DOHH2 (cell line): ENCODE measurements around the gene CTNNBL1.

Experiments used
- H3F3A ChIP-seq: fragments of 200-600 bp; sonication (generic), shearing (Covaris generic); 2 replicates; pipeline ENCODE4 v1.6.0; 2016; ENCODE audit warnings: antibody characterized with exemption, mild to moderate bottlenecking; ENCODE audit not compliant: control insufficient read depth, insufficient read depth
- H3K27ac ChIP-seq: fragments of 200-600 bp; sonication (generic); 2 replicates; pipeline ENCODE4 v1.5.1; 2014; ENCODE audit warnings: low read depth, mild to moderate bottlenecking, low read length, moderate library complexity
- H3K27me3 ChIP-seq: fragments of 200-600 bp; sonication (generic); 2 replicates; pipeline ENCODE4 v1.6.1; 2014; ENCODE audit warnings: mild to moderate bottlenecking, low read length, mixed read lengths; ENCODE audit not compliant: control insufficient read depth
- H3K36me3 ChIP-seq: fragments of 200-600 bp; sonication (generic); 2 replicates; pipeline ENCODE4 v1.6.1; 2014; ENCODE audit warnings: mild to moderate bottlenecking, low read length, moderate library complexity, mixed read lengths; ENCODE audit not compliant: control insufficient read depth
- H3K4me1 ChIP-seq: fragments of 200-600 bp; sonication (generic); 2 replicates; pipeline ENCODE4 v1.6.1; 2014; ENCODE audit warnings: mild to moderate bottlenecking, low read length, mixed read lengths; ENCODE audit not compliant: control insufficient read depth
- H3K4me2 ChIP-seq: fragments of 200-600 bp; sonication (generic); 2 replicates; pipeline ENCODE4 v1.6.0; 2014; ENCODE audit warnings: mild to moderate bottlenecking, low read length, moderate library complexity
- H3K4me3 ChIP-seq: fragments of 200-600 bp; sonication (generic); 2 replicates; pipeline ENCODE4 v1.5.1; 2014; ENCODE audit warnings: mild to moderate bottlenecking, low read length, mixed read lengths
- H3K79me2 ChIP-seq: fragments of 200-600 bp; sonication (generic); 2 replicates; pipeline ENCODE4 v1.6.1; 2014; ENCODE audit warnings: mild to moderate bottlenecking, low read length, mixed read lengths; ENCODE audit not compliant: control insufficient read depth
- H3K9me2 ChIP-seq: fragments of 200-600 bp; sonication (generic); replicated peaks from 2 replicates; pipeline ENCODE4 v1.6.1; 2014; ENCODE audit warnings: mild to moderate bottlenecking, low read length, mixed read lengths; ENCODE audit not compliant: control insufficient read depth
- H3K9me3 ChIP-seq: fragments of 200-600 bp; sonication (generic); 2 replicates; pipeline ENCODE4 v1.6.1; 2014; ENCODE audit warnings: antibody characterized with exemption, low read length, mixed read lengths; ENCODE audit not compliant: control insufficient read depth, insufficient read depth
- H4K20me1 ChIP-seq: fragments of 200-600 bp; sonication (generic); 2 replicates; pipeline ENCODE4 v1.6.0; 2014; ENCODE audit warnings: low read depth, mild to moderate bottlenecking, antibody characterized with exemption, low read length, moderate library complexity; ENCODE audit not compliant: control insufficient read depth, insufficient read depth
- CTCF ChIP-seq: fragments of 200-600 bp; sonication (generic); IDR thresholded peaks from one replicate; pipeline ENCODE4 v1.5.1; 2014; ENCODE audit warnings: antibody characterized with exemption, mild to moderate bottlenecking, low read depth, low read length; ENCODE audit not compliant: poor library complexity, severe bottlenecking
- EZH2phosphoT487 ChIP-seq: fragments of 200-600 bp; sonication (generic); IDR thresholded peaks from 2 replicates; pipeline ENCODE4 v1.6.1; 2017; ENCODE audit warnings: borderline replicate concordance, mild to moderate bottlenecking, antibody characterized with exemption, low read length, moderate library complexity, mixed read lengths

The CTNNBL1 gene

GRCh38 chr20:37881601-37882343 is 187.9 kb downstream of the CTNNBL1 start:
- H3K36me3 ChIP-seq, result no peaks in the 10 kb centered on the region
- H3K9me3 ChIP-seq, result no peaks in the 10 kb centered on the region
- no peak overlapping the region for H3K27ac ChIP-seq

GRCh38 chr20:37882961-37883712 is 189.3 kb downstream of the CTNNBL1 start:
- H3F3A ChIP-seq, result no peaks in the 10 kb centered on the region
- no peaks in the 10 kb centered on the region for H4K20me1 ChIP-seq
- no peak overlapping the region for H3K4me3 ChIP-seq
- no peak overlapping the region for H3K27ac ChIP-seq
- no peaks in the 10 kb centered on the region for H3K79me2 ChIP-seq
- H3K4me1 ChIP-seq, result no peaks in the 10 kb centered on the region
- H3K4me2 ChIP-seq, result no peak overlapping the region
- TF ChIP-seq EZH2phosphoT487 (no peak), CTCF (no peak)
- no peaks in the 10 kb centered on the region for H3K9me2 ChIP-seq
- no peaks in the 10 kb centered on the region for H3K27me3 ChIP-seq
- H3K36me3 ChIP-seq, result no peaks in the 10 kb centered on the region
- H3K9me3 ChIP-seq, result no peaks in the 10 kb centered on the region

More at GRCh38 chr20:37881601-37882343, 187.9 kb downstream of the CTNNBL1 start:
- Histone ChIP-seq H3K4me1 (no peaks in the 10 kb centered on the region), H3F3A (no peaks in the 10 kb centered on the region), H3K27me3 (no peaks in the 10 kb centered on the region), H3K4me3 (no peak overlapping the region), H3K4me2 (no peak overlapping the region), H4K20me1 (no peaks in the 10 kb centered on the region), H3K9me2 (no peaks in the 10 kb centered on the region), H3K79me2 (no peaks in the 10 kb centered on the region)
- TF ChIP-seq CTCF (no peak), EZH2phosphoT487 (no peak)

GRCh38 chr20:37885042-37885441 is 191.2 kb downstream of the CTNNBL1 start:
- H3K27me3 ChIP-seq, result peaks cover under 1% of the 10 kb centered on the region; the same call in 1 of the 2 replicates
- no peaks in the 10 kb centered on the region for H3K9me3 ChIP-seq
- no peaks in the 10 kb centered on the region for H3K9me2 ChIP-seq
- H4K20me1 ChIP-seq, result no peaks in the 10 kb centered on the region
- H3K27ac ChIP-seq, result no peak overlapping the region
- TF ChIP-seq EZH2phosphoT487 (no peak), CTCF (no peak)
- H3K4me2 ChIP-seq, result no peak overlapping the region
- H3K4me3 ChIP-seq, result no peak overlapping the region
- no peaks in the 10 kb centered on the region for H3K36me3 ChIP-seq
- H3K79me2 ChIP-seq, result no peaks in the 10 kb centered on the region
- H3F3A ChIP-seq, result no peaks in the 10 kb centered on the region
- H3K4me1 ChIP-seq, result no peaks in the 10 kb centered on the region
